HG02938 (cell line): ENCODE results near the gene PTGER4.
"Not testable (repeated sequence)": the region's sequence is repeated elsewhere in the genome, so short reads cannot be mapped to it uniquely, and the experiment has no call there.

Experiments
- ATAC-seq: cut with Tn5 transposase; IDR thresholded peaks from one replicate; pipeline ENCODE4 v1.9.1; 2021; ENCODE audit warnings: mild to moderate bottlenecking, moderate library complexity; ENCODE audit not compliant: unreplicated experiment

The PTGER4 gene

DNA sequence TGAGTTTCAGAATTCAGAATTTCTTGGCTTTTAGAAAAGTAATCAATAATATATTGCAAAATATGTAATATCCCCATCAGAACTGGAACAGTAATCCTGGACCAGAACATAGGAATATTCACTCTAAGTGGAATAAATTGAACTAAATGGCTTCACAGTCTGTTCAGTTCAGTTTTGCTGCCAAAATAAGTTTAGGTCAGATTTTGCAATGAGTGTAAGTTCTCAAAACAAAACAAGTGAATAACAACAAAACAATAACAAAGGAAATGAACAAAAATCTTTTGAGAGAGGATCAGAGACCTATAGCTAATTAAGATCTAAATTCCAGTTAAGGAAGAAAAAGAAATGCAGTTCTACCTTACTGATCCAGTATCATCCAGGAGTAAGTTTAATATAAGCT lies 9.3 kb downstream of the PTGER4 start:
- ATAC-seq = no peak

DNA sequence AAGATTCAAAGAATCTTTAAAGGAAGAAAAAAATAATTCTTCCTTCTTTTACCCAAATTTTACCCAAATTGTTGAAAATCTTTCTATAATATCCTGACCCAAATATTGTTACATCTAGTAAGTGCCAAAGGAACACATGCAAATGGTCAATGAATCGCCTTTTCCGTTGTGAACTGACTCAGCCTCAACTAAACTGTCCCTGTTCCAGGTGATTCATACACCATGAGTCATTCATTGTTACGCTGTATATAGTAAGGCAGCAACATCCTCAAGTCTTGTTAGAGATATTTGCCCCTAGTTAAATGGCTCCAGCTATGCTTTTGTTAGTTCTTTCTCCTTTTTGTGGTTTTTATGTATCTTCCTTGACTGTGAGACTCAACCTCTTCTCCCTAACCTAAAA lies 9.7 kb downstream of the PTGER4 start:
- peak; percentile 66 for ATAC-seq

- ATAC-seq = no peak
Measured at GRCh38 chr5:40690267-40690666, 10.6 kb downstream of the PTGER4 start.

- no peak for ATAC-seq
Measured at GRCh38 chr5:40691894-40692293, 12.2 kb downstream of the PTGER4 start.

GRCh38 chr5:40694433-40694832 lies 14.7 kb downstream of the PTGER4 start:
- no peak for ATAC-seq

DNA sequence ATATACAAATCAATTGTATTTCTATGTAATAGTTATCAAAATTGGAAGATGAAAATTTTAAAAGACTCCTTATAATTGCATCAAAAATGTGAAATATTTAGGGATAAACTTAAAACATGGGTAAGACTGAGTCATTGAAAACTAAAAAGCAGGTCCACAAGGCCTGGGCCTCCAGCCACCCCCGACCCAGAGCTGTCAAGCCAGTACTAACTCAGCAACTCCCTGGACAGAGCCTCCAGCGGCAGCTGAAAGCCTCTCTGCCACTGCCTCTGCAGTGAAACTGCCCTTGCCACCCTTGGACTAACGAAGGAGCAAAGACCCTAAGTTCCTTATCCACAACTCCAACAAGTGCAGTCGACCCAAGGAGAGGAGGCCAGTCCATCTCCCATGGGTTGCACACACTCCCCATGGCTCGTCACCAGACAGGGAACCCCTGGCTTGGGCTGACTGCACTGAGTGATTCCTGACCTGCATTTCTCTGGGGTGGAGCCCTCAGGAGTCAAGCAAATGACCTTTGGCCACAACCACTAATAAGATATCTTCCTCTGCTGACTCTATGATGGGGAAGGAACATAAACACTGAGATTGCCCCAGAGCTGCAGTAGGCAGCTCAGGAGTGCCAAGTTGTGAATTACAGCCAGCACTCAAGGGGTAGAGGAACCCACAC lies 20.5 kb downstream of the PTGER4 start:
- ATAC-seq = no peak

GRCh38 chr5:40702027-40702426 lies 22.3 kb downstream of the PTGER4 start:
- ATAC-seq = not testable (repeated sequence)

DNA sequence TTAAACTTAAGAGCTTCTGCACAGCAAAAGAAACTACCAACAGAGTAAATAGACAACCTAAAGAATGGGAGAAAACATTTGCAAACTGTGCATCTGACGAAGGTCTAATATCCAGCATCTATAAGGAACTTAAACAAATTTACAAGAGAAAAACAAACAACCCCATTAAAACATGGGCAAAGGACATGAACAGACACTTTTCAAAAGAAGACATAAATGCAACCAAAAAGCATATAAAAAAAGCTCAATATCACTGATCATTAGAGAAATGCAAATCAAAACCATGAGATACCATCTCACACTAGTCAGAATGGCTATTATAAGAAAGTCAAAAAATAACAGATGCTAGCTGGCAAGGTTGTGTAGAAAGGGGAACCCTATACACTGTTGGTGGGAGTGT lies 25.8 kb downstream of the PTGER4 start:
- not testable (repeated sequence) for ATAC-seq

DNA sequence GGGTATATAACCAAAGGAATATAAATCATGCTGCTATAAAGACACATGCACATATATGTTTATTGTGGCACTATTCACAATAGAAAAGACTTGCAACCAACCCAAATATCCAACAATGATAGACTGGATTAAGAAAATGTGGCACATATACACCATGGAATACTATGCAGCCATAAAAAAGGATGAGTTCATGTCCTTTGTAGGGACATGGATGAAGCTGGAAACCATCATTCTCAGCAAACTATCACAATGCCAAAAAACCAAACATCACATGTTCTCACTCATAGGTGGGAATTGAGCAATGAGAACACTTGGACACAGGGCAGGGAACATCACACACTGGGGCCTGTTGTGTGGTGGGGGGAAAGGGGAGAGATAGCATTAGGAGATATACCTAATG lies 30.9 kb downstream of the PTGER4 start:
- ATAC-seq = not testable (repeated sequence)

DNA sequence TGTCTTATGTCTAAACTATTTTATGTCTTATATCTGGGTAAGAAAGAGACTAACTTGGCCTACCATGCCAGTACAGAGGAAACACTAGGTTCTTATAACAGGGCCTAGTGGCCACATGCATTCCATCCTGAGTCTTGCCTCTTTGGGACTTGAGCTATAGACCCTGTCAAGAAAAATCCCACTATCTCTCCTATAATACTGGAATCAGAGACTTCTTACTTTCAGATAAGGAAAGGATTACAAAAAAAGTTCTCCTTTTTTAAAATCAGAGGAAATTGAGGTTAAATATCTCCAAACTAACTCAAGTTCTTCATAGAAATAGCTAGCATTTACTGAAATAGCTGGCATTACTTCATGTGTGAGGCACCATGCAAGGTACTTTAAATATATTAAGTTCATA lies 34.3 kb downstream of the PTGER4 start:
- ATAC-seq = no peak

DNA sequence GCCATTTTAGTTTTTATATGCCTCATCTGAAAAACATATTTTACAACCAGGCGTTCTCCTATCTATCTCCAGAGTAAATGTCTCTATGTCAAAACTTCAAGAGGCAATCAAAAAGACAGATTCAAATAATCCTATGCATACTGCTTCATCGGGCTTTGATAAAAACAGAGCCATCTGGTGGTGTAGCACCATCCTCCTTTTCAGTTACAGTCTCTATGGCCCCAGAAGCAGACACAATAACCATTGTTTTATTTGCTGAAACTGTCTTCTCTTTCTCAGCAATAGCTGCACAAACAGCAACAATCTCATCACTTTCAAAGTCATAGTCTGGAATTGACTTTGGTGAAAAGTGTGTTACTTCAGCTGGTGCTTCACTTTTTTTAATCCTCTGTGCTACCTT lies 36.3 kb downstream of the PTGER4 start:
- ATAC-seq = no peak

GRCh38 chr5:40716590-40716989 lies 36.9 kb downstream of the PTGER4 start:
- no peak for ATAC-seq

- ATAC-seq = no peak
Measured at GRCh38 chr5:40717281-40717680, 37.6 kb downstream of the PTGER4 start.

- no peak for ATAC-seq
Measured at GRCh38 chr5:40720069-40720468, 40.4 kb downstream of the PTGER4 start.

DNA sequence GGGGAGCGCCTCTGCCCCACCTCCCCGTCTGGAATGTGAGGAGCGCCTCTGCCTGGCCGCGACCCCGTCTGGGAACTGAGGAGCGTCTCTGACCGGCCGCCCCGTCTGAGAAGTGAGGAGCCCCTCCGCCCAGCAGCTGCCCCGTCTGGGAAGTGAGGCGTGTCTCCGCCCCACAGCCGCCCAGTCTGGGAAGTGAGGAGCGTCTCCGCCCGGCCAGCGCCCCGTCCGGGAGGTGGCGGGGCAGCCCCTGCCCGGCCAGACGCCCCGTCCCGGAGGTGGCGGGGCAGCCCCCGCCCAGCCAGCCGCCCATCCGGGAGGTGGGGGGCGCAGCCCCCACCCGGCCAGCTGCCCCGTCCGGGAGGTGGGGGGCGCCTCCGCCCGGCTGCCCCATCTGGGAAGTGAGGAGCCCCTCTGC lies 42.8 kb downstream of the PTGER4 start:
- ATAC-seq = not testable (repeated sequence)

GRCh38 chr5:40733434-40733833 lies 53.7 kb downstream of the PTGER4 start:
- no peak for ATAC-seq

DNA sequence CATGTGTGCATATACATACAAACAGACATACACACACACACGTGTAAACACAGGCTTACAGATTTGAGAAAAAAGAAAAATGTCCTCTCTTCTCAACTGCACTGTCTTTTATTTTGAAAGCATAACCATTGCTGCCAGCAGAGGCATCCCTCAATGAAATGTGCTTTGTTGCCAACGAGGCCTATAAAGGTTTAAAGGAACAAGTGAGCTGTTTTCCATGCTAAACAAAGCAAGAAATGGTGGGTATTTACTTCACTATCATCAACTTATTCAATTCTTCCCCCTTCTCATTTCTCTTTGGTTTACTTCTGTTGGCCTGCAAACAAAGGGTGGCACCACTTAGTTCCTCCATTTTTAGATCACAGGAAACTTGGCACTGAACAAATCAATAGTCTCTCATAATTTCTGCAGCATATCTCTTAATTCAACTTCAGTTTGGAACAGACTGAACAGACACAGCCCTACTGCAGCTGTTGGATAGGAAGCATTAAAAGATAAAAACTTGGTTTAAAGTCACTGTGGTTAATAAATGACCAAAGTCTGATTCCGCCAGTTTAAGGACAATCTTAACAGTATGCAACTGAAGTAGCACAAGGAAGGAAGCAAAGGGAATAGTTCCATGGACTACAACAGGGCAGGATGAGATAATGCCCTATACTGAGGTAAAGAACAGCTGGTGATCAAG lies 54.3 kb downstream of the PTGER4 start:
- no peak for ATAC-seq

- no peak for ATAC-seq
Measured at GRCh38 chr5:40734986-40735385, 55.3 kb downstream of the PTGER4 start.

DNA sequence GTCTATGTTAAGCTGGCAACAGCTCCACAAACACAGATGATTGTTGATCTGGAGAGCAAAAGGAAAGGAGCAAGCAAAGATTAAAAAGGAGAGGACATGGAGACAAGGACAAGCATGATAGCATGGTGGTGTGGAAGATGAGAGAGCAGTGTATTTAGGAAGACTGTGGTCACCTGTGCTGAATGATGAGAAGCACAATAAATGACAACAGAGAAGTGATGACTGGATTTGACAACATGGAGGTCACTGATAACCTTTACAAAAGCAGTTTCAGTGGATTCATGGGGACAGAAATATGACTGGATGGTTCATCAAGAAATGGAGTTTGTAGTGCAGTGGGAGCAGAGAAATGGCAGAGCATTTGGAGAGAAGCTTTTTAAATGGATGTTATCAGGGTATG lies 55.9 kb downstream of the PTGER4 start:
- ATAC-seq = no peak

- ATAC-seq = peak; percentile 69
Measured at GRCh38 chr5:40736103-40736875, 56.6 kb downstream of the PTGER4 start.

DNA sequence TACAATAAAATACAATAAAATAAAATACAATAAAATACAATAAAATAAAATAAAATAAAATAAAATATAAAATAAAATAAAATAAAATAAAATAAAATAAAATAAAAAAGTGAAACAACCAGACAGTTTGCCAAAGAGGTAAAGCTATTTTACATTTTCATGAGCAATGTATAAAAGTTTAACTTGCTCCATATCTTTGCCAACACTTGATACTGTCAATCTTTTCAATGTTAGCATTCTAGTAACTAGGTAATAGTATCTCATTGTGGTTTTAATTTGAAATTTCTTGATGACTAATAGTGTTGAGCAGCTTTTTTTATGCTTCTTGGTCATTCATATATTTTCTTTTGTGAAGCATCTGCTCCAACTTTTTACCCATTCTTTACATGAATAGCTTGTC lies 58.8 kb downstream of the PTGER4 start:
- ATAC-seq = no peak
